H1 (cell line): Measurements from ENCODE around the gene RD3L. TPM values are rescaled to one million over a fixed set of nuclear protein-coding genes. Genes with fewer than 3 reads are reported as not detected.

Source experiments
- CTCF ChIP-seq, 3 experiments: IDR thresholded peaks; 1 replicate in 2 of 3; 2 replicates in 1 of 3; pipeline versions ENCODE4 v1.5.1 to v1.6.1; 2011; ENCODE audit warnings: low read length in 3 of 3, mild to moderate bottlenecking in 3 of 3, inconsistent platforms in 2 of 3, low read depth in 1 of 3, moderate library complexity in 1 of 3; ENCODE audit not compliant: insufficient read depth in 1 of 3; ENCODE audit errors: control extremely low read depth in 1 of 3
- GABPA ChIP-seq: IDR thresholded peaks from 2 replicates; pipeline ENCODE4 v1.6.1; 2011; ENCODE audit warnings: mild to moderate bottlenecking, low read length, moderate library complexity, borderline replicate concordance; ENCODE audit not compliant: insufficient read depth
- JUND ChIP-seq: IDR thresholded peaks from 2 replicates; pipeline ENCODE4 v1.6.1; 2011; ENCODE audit warnings: mild to moderate bottlenecking, improper control_type of control experiment, low read length
- NANOG ChIP-seq: IDR thresholded peaks from 2 replicates; pipeline ENCODE4 v1.6.1; 2011; ENCODE audit warnings: low read length, low read depth, mild to moderate bottlenecking, inconsistent platforms; ENCODE audit not compliant: insufficient read depth, poor library complexity, severe bottlenecking
- RNF2 ChIP-seq: fragments of 200-900, 300-1000 bp; sonication (generic); IDR thresholded peaks from 2 replicates; pipeline ENCODE4 v1.7.1; 2016; ENCODE audit warnings: borderline replicate concordance, low read depth, mild to moderate bottlenecking, antibody characterized with exemption, low read length; ENCODE audit not compliant: poor library complexity, severe bottlenecking; ENCODE audit errors: missing control alignments
- USF2 ChIP-seq: IDR thresholded peaks from 2 replicates; pipeline ENCODE4 v1.6.1; 2011; ENCODE audit warnings: low read length, improper control_type of control experiment
- polyA plus RNA-seq, 7 experiments: library from polyadenylated mRNA; depleted of rRNA in 3 of 7; stranded (reverse) in 5 of 7; unstranded in 2 of 7; fragments of >200 nt in 5 of 7; fragments of 200-250 nt in 2 of 7; gene quantifications; 1 replicate in 5 of 7; 2 replicates in 1 of 7; 4 replicates in 1 of 7; pipeline versions ENCODE4 v1.2.1 to v1.2.3, GENCODE V29; 2011 to 2013; ENCODE audit warnings: missing spikeins in 2 of 7, mixed read lengths in 2 of 7
- total RNA-seq: library from RNA; stranded (reverse); fragmentation: NEBNext Ultra II Directional; extraction: Animal tissue kit (Norgen Biotek cat#: 25700); gene quantifications from 2 replicates; pipeline ENCODE4 v1.2.1, GENCODE V29; 2021

The RD3L gene
- total and polyA plus RNA-seq, 2 of the 8 experiments (the other 6 are each of a cell fraction or from before 2014, with no cell fraction given): not detected

DNA sequence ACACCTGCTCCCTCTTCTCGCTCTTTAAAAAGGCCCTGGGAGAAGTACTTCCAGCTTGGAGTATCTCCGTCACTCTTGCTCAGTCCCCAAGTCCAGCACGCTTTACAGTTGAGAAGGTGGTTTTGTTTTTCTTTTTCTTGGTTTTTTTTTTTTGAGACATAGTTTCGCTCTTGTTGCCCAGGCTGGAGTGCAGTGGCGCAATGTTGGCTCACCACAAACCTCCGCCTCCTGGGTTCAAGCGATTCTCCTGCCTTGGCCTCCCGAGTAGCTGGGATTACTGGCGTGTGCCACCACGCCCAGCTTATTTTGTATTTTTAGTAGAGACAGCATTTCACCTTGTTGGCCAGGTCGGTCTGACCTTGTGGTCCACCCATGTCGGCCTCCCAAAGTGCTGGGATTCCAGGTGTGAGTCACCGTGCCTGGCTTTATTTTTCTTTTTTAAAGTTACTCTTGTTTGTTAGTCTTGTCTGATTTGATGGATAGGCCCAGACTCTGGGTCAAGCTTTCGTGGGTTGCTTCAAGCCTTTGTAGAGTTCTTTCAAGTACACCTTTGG, 12.2 kb downstream of the RD3L start (continued):
- no peak for TF ChIP-seq JUND
- TF ChIP-seq RNF2: no peak
- no peak for TF ChIP-seq NANOG
- no peak for TF ChIP-seq USF2
- no peak for TF ChIP-seq GABPA
- TF ChIP-seq CTCF (IDR thresholded peaks at IDR 0.05; ENCODE audit: control extremely low read depth in 1 of 3, insufficient read depth in 1 of 3, low read depth in 1 of 3, low read length in 3 of 3): no peak
